H9 (cell line): Measurements from ENCODE around the gene GIMAP1. TPM values are rescaled to one million over a fixed set of nuclear protein-coding genes. Genes with fewer than 3 reads are reported as not detected.

Experiments used
- DNase-seq: peaks from one replicate; pipeline ENCODE4 v3.0.0-alpha.2; 2017
- H2AFZ ChIP-seq: one replicate; pipeline ENCODE4 v1.6.1; 2013; ENCODE audit warnings: mild to moderate bottlenecking, low read length, control low read depth, moderate library complexity
- H2AK5ac ChIP-seq: 2 replicates; pipeline ENCODE4 v1.6.1; 2013; ENCODE audit warnings: low read length, control low read depth, mixed read lengths; ENCODE audit not compliant: insufficient read length
- H2BK120ac ChIP-seq: one replicate; pipeline ENCODE4 v1.6.1; 2013; ENCODE audit warnings: low read depth, mild to moderate bottlenecking, low read length, control low read depth, inconsistent platforms; ENCODE audit not compliant: poor library complexity, severe bottlenecking
- H2BK12ac ChIP-seq: 2 replicates; pipeline ENCODE4 v1.6.1; 2013; ENCODE audit warnings: low read length, control low read depth, mixed read lengths, low read depth; ENCODE audit not compliant: insufficient read length
- H2BK15ac ChIP-seq: 2 replicates; pipeline ENCODE4 v1.6.1; 2013; ENCODE audit warnings: low read depth, low read length, control low read depth
- H2BK20ac ChIP-seq: one replicate; pipeline ENCODE4 v1.6.1; 2013; ENCODE audit warnings: low read depth, mild to moderate bottlenecking, low read length, control low read depth, inconsistent platforms; ENCODE audit not compliant: poor library complexity, severe bottlenecking
- H2BK5ac ChIP-seq: 2 replicates; pipeline ENCODE4 v1.6.1; 2013; ENCODE audit warnings: low read length, control low read depth, mixed read lengths; ENCODE audit not compliant: insufficient read length
- H3K14ac ChIP-seq: 2 replicates; pipeline ENCODE4 v1.6.1; 2013; ENCODE audit warnings: low read length, control low read depth; ENCODE audit not compliant: insufficient read depth
- H3K18ac ChIP-seq: 2 replicates; pipeline ENCODE4 v1.6.1; 2013; ENCODE audit warnings: low read depth, mild to moderate bottlenecking, mixed read lengths, low read length, control low read depth; ENCODE audit not compliant: insufficient read length
- H3K23ac ChIP-seq: 2 replicates; pipeline ENCODE4 v1.6.1; 2013; ENCODE audit warnings: low read length, control low read depth, mixed read lengths, low read depth; ENCODE audit not compliant: insufficient read length
- H3K23me2 ChIP-seq: 2 replicates; pipeline ENCODE4 v1.6.1; 2013; ENCODE audit warnings: low read depth, mild to moderate bottlenecking, mixed read lengths, low read length, control low read depth; ENCODE audit not compliant: insufficient read length, poor library complexity, severe bottlenecking
- H3K27ac ChIP-seq: 2 replicates; pipeline ENCODE4 v1.5.1; 2013; ENCODE audit warnings: low read length, control low read depth, mixed read lengths, low read depth; ENCODE audit not compliant: insufficient read length
- H3K27me3 ChIP-seq: 2 replicates; pipeline ENCODE4 v1.6.1; 2013; ENCODE audit warnings: low read length, control low read depth, inconsistent platforms; ENCODE audit not compliant: insufficient read depth
- H3K4ac ChIP-seq: 2 replicates; pipeline ENCODE4 v1.6.1; 2013; ENCODE audit warnings: low read depth, mild to moderate bottlenecking, control low read depth, inconsistent platforms, low read length, moderate library complexity
- H3K4me1 ChIP-seq: 2 replicates; pipeline ENCODE4 v1.6.1; 2013; ENCODE audit warnings: low read length, control low read depth, inconsistent platforms; ENCODE audit not compliant: insufficient read depth
- H3K4me2 ChIP-seq: 2 replicates; pipeline ENCODE4 v1.6.1; 2013; ENCODE audit warnings: low read length, control low read depth, mixed read lengths; ENCODE audit not compliant: insufficient read length, insufficient read depth
- H3K56ac ChIP-seq: 2 replicates; pipeline ENCODE4 v1.6.1; 2013; ENCODE audit warnings: low read depth, mild to moderate bottlenecking, mixed read lengths, low read length, control low read depth; ENCODE audit not compliant: insufficient read length
- H3K79me1 ChIP-seq: 2 replicates; pipeline ENCODE4 v1.6.1; 2013; ENCODE audit warnings: low read depth, mild to moderate bottlenecking, moderate library complexity, low read length, control low read depth, inconsistent platforms; ENCODE audit not compliant: insufficient read depth, poor library complexity, severe bottlenecking
- H3K79me2 ChIP-seq: 2 replicates; pipeline ENCODE4 v1.6.1; 2013; ENCODE audit warnings: low read length, control low read depth, inconsistent platforms; ENCODE audit not compliant: insufficient read depth
- H3K9ac ChIP-seq: 2 replicates; pipeline ENCODE4 v1.6.1; 2013; ENCODE audit warnings: low read length, control low read depth, mixed read lengths; ENCODE audit not compliant: insufficient read length; ENCODE audit errors: extremely low read depth
- H3K9me3 ChIP-seq: one replicate; pipeline ENCODE4 v1.6.1; 2013; ENCODE audit warnings: low read depth, low read length, inconsistent platforms; ENCODE audit not compliant: control insufficient read depth
- H3T11ph ChIP-seq: one replicate; pipeline ENCODE4 v1.6.1; 2013; ENCODE audit warnings: mild to moderate bottlenecking, low read length, control low read depth, inconsistent platforms
- H4K20me1 ChIP-seq: one replicate; pipeline ENCODE4 v1.6.1; 2013; ENCODE audit not compliant: control insufficient read depth, insufficient read length, insufficient read depth
- H4K5ac ChIP-seq: 2 replicates; pipeline ENCODE4 v1.6.1; 2013; ENCODE audit warnings: low read depth, mild to moderate bottlenecking, mixed read lengths, low read length, control low read depth; ENCODE audit not compliant: insufficient read length
- H4K8ac ChIP-seq: replicated peaks from 2 replicates; pipeline ENCODE4 v1.6.1; 2013; ENCODE audit warnings: low read length, control low read depth, mixed read lengths, low read depth; ENCODE audit not compliant: insufficient read length
- H4K91ac ChIP-seq: 2 replicates; pipeline ENCODE4 v1.6.1; 2013; ENCODE audit warnings: low read depth, mild to moderate bottlenecking, moderate library complexity, mixed read lengths, low read length, control low read depth; ENCODE audit not compliant: insufficient read length
- H3K27ac Mint-ChIP-seq, 3 experiments: 2 replicates in 2 of 3; 3 replicates in 1 of 3; pipeline ENCODE4 v1.8.0; 2020 to 2021; ENCODE audit warnings: mixed read lengths in 3 of 3, mild to moderate bottlenecking in 1 of 3, moderate library complexity in 1 of 3
- H3K27me3 Mint-ChIP-seq: 2 replicates; pipeline ENCODE4 v1.8.0; 2021; ENCODE audit warnings: low read depth, mild to moderate bottlenecking, moderate library complexity, mixed read lengths
- H3K36me3 Mint-ChIP-seq, 3 experiments: 2 replicates in 2 of 3; 3 replicates in 1 of 3; pipeline ENCODE4 v1.8.0; 2020 to 2021; ENCODE audit warnings: low read depth in 3 of 3, mixed read lengths in 3 of 3; ENCODE audit not compliant: insufficient read depth in 1 of 3
- H3K4me1 Mint-ChIP-seq, 2 experiments: 2 replicates each; pipeline ENCODE4 v1.8.0; 2020; ENCODE audit warnings: mixed read lengths in 2 of 2
- H3K4me3 Mint-ChIP-seq, 2 experiments: 2 replicates in 1 of 2; 3 replicates in 1 of 2; pipeline ENCODE4 v1.8.0; 2020 to 2021; ENCODE audit warnings: mild to moderate bottlenecking in 2 of 2, mixed read lengths in 2 of 2, moderate library complexity in 1 of 2
- H3K9me3 Mint-ChIP-seq, 2 experiments: 2 replicates in 1 of 2; 3 replicates in 1 of 2; pipeline ENCODE4 v1.8.0; 2020; ENCODE audit warnings: mild to moderate bottlenecking in 2 of 2, mixed read lengths in 2 of 2, moderate library complexity in 1 of 2
- total RNA-seq: library from RNA; stranded (reverse); gene quantifications from 2 replicates; pipeline ENCODE4 v1.2.1, GENCODE V29; 2021
- TF ChIP-seq, protein P1 (sequence below): fragments of 200-600 bp; sonication (generic); conservative IDR thresholded peaks from 3 replicates; pipeline ENCODE4 v1.8.0; 2021; ENCODE audit warnings: antibody characterized with exemption, mild to moderate bottlenecking

GIMAP1 gene
- total RNA-seq, 1 experiment from 2014 or later: not detected

DNA sequence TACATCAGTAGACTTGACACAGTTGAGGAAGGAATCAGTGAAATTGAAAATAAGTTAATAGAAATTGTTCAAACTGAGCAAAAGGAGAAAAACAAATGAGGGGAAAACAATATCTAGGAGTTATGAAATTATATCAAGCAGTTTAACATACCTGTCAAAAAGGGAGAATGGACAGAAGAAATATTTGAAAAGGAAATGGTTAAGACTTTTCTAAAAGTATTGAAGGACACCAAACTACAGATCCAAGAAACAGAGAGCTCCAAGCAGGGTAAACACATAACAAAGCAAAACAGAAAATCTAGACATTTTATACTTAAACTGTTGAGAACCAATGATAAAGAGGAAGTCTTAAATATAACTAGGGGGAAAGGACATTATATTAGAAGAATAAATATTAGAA is 12.2 kb downstream of the GIMAP1 start:
- Histone ChIP-seq H2BK5ac (no peak overlapping the region), H2BK120ac (no peak overlapping the region), H3K4me1 (no peaks in the 10 kb centered on the region), H4K5ac (no peak overlapping the region), H3K9ac (no peak overlapping the region), H3K18ac (no peak overlapping the region), H3T11ph (no peak overlapping the region), H3K56ac (no peak overlapping the region), H4K20me1 (no peaks in the 10 kb centered on the region), H2BK12ac (no peak overlapping the region), H3K4me2 (no peak overlapping the region), H3K79me2 (no peaks in the 10 kb centered on the region), H2BK20ac (no peak overlapping the region), H3K9me3 (no peaks in the 10 kb centered on the region), H3K79me1 (no peaks in the 10 kb centered on the region), H3K27ac (no peak overlapping the region), H3K23me2 (no peaks in the 10 kb centered on the region), H3K27me3 (peaks cover 32% of the 10 kb centered on the region), H2AFZ (no peak overlapping the region), H3K14ac (no peak overlapping the region), H3K4ac (no peak overlapping the region), H2AK5ac (no peak overlapping the region), H4K91ac (no peak overlapping the region), H2BK15ac (no peak overlapping the region), H3K23ac (no peak overlapping the region), H4K8ac (no peak overlapping the region)
- Mint-ChIP-seq H3K27ac (no peak overlapping the region), H3K4me1 (no peaks in the 10 kb centered on the region), H3K36me3 (no peaks in the 10 kb centered on the region; a peak in 1 of 7 replicates), H3K4me3 (no peak overlapping the region), H3K9me3 (peaks cover 19 to 43% of the 10 kb centered on the region in 2 experiments), H3K27me3 (peaks cover 100% of the 10 kb centered on the region)
- TF ChIP-seq, protein P1, sequence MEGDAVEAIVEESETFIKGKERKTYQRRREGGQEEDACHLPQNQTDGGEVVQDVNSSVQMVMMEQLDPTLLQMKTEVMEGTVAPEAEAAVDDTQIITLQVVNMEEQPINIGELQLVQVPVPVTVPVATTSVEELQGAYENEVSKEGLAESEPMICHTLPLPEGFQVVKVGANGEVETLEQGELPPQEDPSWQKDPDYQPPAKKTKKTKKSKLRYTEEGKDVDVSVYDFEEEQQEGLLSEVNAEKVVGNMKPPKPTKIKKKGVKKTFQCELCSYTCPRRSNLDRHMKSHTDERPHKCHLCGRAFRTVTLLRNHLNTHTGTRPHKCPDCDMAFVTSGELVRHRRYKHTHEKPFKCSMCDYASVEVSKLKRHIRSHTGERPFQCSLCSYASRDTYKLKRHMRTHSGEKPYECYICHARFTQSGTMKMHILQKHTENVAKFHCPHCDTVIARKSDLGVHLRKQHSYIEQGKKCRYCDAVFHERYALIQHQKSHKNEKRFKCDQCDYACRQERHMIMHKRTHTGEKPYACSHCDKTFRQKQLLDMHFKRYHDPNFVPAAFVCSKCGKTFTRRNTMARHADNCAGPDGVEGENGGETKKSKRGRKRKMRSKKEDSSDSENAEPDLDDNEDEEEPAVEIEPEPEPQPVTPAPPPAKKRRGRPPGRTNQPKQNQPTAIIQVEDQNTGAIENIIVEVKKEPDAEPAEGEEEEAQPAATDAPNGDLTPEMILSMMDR: no peak
- DNase-seq: no peak
